Right cardiac atrium (tissue), 5 donors: ENCODE data around the gene OVCA2. TPM values are rescaled to one million over a fixed set of nuclear protein-coding genes. Genes with fewer than 3 reads are reported as not detected.

Source experiments
- ATAC-seq, 2 donors: fragments of 200-7000 bp; cut with Tn5 transposase; one replicate each; pipeline versions ENCODE4 v1.8.0 to v1.9.1; 2020; ENCODE audit warnings: moderate library complexity in 2 of 2, mild to moderate bottlenecking in 1 of 2
- DNase-seq, 3 donors: peaks; one replicate each; pipeline ENCODE4 v3.0.0-alpha.2; 2020
- H3K27ac ChIP-seq: one replicate; pipeline ENCODE4 v1.5.1; 2013; ENCODE audit warnings: mild to moderate bottlenecking, low read length, control low read depth, moderate library complexity
- H3K27me3 ChIP-seq: one replicate; pipeline ENCODE4 v1.6.1; 2013; ENCODE audit not compliant: control insufficient read depth, insufficient read depth
- H3K4me1 ChIP-seq: one replicate; pipeline ENCODE4 v1.6.1; 2013; ENCODE audit warnings: low read length; ENCODE audit not compliant: control insufficient read depth, insufficient read depth
- H3K4me3 ChIP-seq: one replicate; pipeline ENCODE4 v1.5.1; 2013; ENCODE audit warnings: low read length, control low read depth
- H3K9me3 ChIP-seq: one replicate; pipeline ENCODE4 v1.6.1; 2013; ENCODE audit warnings: low read length; ENCODE audit not compliant: control insufficient read depth
- WGBS: extraction: QIAGEN DNeasy Blood & Tissue Kit; methylation state at CpG from one replicate; pipeline ENCODE4 v1.1.7; 2013; 5-methylcytosine and 5-hydroxymethylcytosine counted together
- intact Hi-C, 4 donors: fragments of 100-400 bp; cut with DNase I; formaldehyde crosslinking; loops; one replicate each; pipeline versions ENCODE4 v1.11.0 to v1.14.0; 2022 to 2023
- polyA plus RNA-seq: library from polyadenylated mRNA; stranded (reverse); fragments of 200-250 nt; gene quantifications from one replicate; pipeline ENCODE4 v1.2.3, GENCODE V29; 2013
- total RNA-seq, 4 donors: library from RNA; stranded (reverse); fragmentation: NEBNext Ultra II Directional; extraction: Animal tissue kit (Norgen Biotek cat#: 25700); gene quantifications; one replicate each; pipeline ENCODE4 v1.2.1, GENCODE V29; 2021
- donor health status: healthy with polysubstance abuse.
- donor health status: DM: no; HTN: yes; CAD: no.
- donor health status: DM: no; HTN: no; CAD: no.
- donor health status: DM: no; HTN: yes; CAD: no; lungs with severe emphysema.
- donor health status: DM: yes; HTN: yes; CAD: no.

OVCA2 gene
- total and polyA plus RNA-seq, 5 donors = 15.3 to 35.6 (median 22.1) TPM

- peak overlapping the region; percentile 68 for H3K4me3 ChIP-seq
Measured at GRCh38 chr17:2049333-2050299, 7.8 kb downstream of the OVCA2 start.

GRCh38 chr17:2050300-2051060 is 8.7 kb downstream of the OVCA2 start:
- H3K27me3 ChIP-seq = no peaks in the 10 kb centered on the region

More at GRCh38 chr17:2049333-2050299, 7.8 kb downstream of the OVCA2 start:
- ATAC-seq (peak; percentile 34 to 55), DNase-seq (peak; percentile 91 to 96 (median 96))
- H3K4me1 ChIP-seq = peaks cover 2% of the 10 kb centered on the region
- H3K9me3 ChIP-seq = no peaks in the 10 kb centered on the region
- 3% methylated on average over 103 of the region's 104 CpGs for WGBS
- H3K27me3 ChIP-seq = no peaks in the 10 kb centered on the region
- H3K27ac ChIP-seq = peak overlapping the region; percentile 5
- intact Hi-C loops = loop anchor here in 2 of 4 donors (10.0 kb wide), 1 partner anchor 375 kb away; no protein-coding TSS in a partner anchor

GRCh38 chr17:2051061-2051932 is 9.5 kb downstream of the OVCA2 start:
- ATAC-seq (peak in 1 of 2 donors; percentile 1), DNase-seq (peak; percentile 62 to 76 (median 70))
- no peak overlapping the region for H3K27ac ChIP-seq
- H3K9me3 ChIP-seq = no peaks in the 10 kb centered on the region
- H3K4me3 ChIP-seq = peak overlapping the region; percentile 68
- intact Hi-C loops = no loop called here
- WGBS = 8% methylated on average over 81 of the region's 81 CpGs
- H3K4me1 ChIP-seq = peaks cover 2% of the 10 kb centered on the region
- no peaks in the 10 kb centered on the region for H3K27me3 ChIP-seq

More at GRCh38 chr17:2050300-2051060, 8.7 kb downstream of the OVCA2 start:
- ATAC-seq = peak; percentile 37 to 45
- DNase-seq = peak; percentile 77 to 89 (median 88)
- Histone ChIP-seq H3K4me3 (peak overlapping the region; percentile 68), H3K4me1 (peaks cover 2% of the 10 kb centered on the region), H3K27ac (no peak overlapping the region), H3K9me3 (no peaks in the 10 kb centered on the region)
- intact Hi-C loops = no loop called here
- WGBS = 1% methylated on average over 87 of the region's 88 CpGs

- H3K4me3 ChIP-seq = no peak overlapping the region
- H3K9me3 ChIP-seq = no peaks in the 10 kb centered on the region
- WGBS = 51% methylated on average over 14 of the region's 14 CpGs
- intact Hi-C loops = no loop called here
- H3K27ac ChIP-seq = no peak overlapping the region
- no peaks in the 10 kb centered on the region for H3K27me3 ChIP-seq
- ATAC-seq (no peak), DNase-seq (peak in 1 of 3 donors; percentile 53)
- peaks cover 2% of the 10 kb centered on the region for H3K4me1 ChIP-seq
Measured at GRCh38 chr17:2051933-2052559, 10.2 kb downstream of the OVCA2 start.

- H3K27ac ChIP-seq = no peak overlapping the region
Measured at GRCh38 chr17:2053380-2054261, 11.8 kb downstream of the OVCA2 start.

GRCh38 chr17:2054262-2054511 is 12.4 kb downstream of the OVCA2 start:
- intact Hi-C loops = loop anchor here in 3 of 4 donors (2.0 kb wide), 2 partner anchors 185 to 191 kb away; no protein-coding TSS in a partner anchor
- WGBS = 5% methylated on average over 16 of the region's 16 CpGs
- Histone ChIP-seq H3K27ac (peak overlapping the region; percentile 6), H3K4me1 (peaks cover 1% of the 10 kb centered on the region), H3K4me3 (peak overlapping the region; percentile 39), H3K9me3 (no peaks in the 10 kb centered on the region), H3K27me3 (no peaks in the 10 kb centered on the region)
- ATAC-seq (no peak), DNase-seq (peak in 1 of 3 donors; percentile 74)

More at GRCh38 chr17:2053380-2054261, 11.8 kb downstream of the OVCA2 start:
- 6% methylated on average over 84 of the region's 84 CpGs for WGBS
- no peaks in the 10 kb centered on the region for H3K27me3 ChIP-seq
- peak overlapping the region; percentile 39 for H3K4me3 ChIP-seq
- ATAC-seq (peak; percentile 3 to 20), DNase-seq (peak; percentile 87 to 94 (median 93))
- intact Hi-C loops = loop anchor here in 3 of 4 donors (2.0 kb wide), 2 partner anchors 185 to 191 kb away; no protein-coding TSS in a partner anchor
- peaks cover 2% of the 10 kb centered on the region for H3K4me1 ChIP-seq
- H3K9me3 ChIP-seq = no peaks in the 10 kb centered on the region

GRCh38 chr17:2054512-2055291 is 12.9 kb downstream of the OVCA2 start, which contains the start of gene HIC1:
HIC1 (plus strand) TSS chr17:2055103; CDS start chr17:2056691, 1,588 bp downstream.
- intact Hi-C loops = loop anchor here (2.0 to 5.0 kb wide), 3 partner anchors 184 to 190 kb away; no protein-coding TSS in a partner anchor
- peak; percentile 67 to 68 for ATAC-seq
- Histone ChIP-seq H3K9me3 (no peaks in the 10 kb centered on the region), H3K4me3 (peak within 1 kb of the TSS; percentile 81), H3K27ac (peak within 1 kb of the TSS; percentile 69), H3K4me1 (no peaks in the 10 kb centered on the region), H3K27me3 (no peaks in the 10 kb centered on the region)
- DNase-seq = peak; percentile 85 to 95 (median 93)
- WGBS = 2% methylated on average over 72 of the region's 72 CpGs

GRCh38 chr17:2055292-2056205 is 13.7 kb downstream of the OVCA2 start:
- peak overlapping the region; percentile 69 for H3K27ac ChIP-seq
- H3K9me3 ChIP-seq = no peaks in the 10 kb centered on the region
- H3K4me1 ChIP-seq = no peaks in the 10 kb centered on the region
- peak; percentile 1 for ATAC-seq
- DNase-seq = peak; percentile 59 to 84 (median 83)
- intact Hi-C loops = loop anchor here (2.0 to 5.0 kb wide), 3 partner anchors 183 to 189 kb away; no protein-coding TSS in a partner anchor
- no peaks in the 10 kb centered on the region for H3K27me3 ChIP-seq
- peak overlapping the region; percentile 81 for H3K4me3 ChIP-seq
- WGBS = 4% methylated on average over 113 of the region's 113 CpGs
